ENCODE results near the gene DMRTB1.

The DMRTB1 gene

DNA sequence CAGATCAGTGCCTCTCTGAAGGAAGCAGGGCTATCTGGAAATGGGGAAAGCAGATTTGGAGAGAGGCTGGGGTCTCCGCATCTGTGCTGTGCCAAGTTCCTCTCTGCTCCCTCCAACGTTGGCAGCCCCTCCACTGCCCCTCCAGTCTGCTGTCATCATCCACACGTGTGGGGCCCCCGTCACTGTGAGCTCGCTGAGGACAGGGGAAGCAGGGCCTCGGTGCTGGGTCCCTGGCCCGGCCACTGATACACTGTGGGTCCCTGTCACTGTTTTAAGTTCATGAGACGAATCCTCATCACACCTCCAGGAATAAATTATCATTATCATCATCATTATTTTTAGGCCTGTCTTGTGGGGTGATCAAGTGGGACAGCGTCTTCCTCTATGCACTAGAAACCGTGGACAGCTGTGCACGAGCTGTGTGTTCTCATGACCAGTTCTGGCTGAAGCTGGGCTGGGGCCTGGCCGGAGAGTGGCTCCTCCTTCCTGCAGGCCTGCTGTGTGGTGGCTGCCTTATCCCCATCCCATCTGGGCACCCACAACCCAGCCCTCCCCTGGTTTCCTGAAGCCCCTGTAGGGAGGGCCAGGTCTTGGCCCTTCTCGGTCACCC is 52.2 kb downstream of the DMRTB1 start:
- DNase-seq = no peak

GRCh38 chr1:53511933-53512806 is 53.0 kb downstream of the DMRTB1 start:
- no peak for DNase-seq

GRCh38 chr1:53512807-53513755 is 53.9 kb downstream of the DMRTB1 start:
- DNase-seq = no peak

DNA sequence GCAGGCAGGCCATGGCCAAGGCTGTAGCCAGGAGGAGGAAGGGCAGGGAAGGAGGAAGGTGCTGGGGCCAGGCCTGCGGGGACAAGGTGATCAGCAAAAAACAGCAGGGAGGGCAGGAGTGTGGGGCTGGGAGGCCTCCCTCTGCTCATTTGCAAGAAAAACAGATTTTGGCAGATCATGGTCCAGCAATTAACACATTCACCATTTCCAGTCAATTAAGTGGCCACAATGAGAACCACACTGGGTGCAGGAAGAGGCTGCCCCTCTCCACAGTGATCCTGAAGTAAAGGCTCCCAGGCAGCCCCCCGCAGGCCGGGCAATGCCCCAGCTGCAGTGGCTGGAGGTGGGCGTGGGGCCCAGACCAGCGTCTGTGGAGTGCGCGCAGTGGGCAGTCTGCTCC is 54.6 kb downstream of the DMRTB1 start:
- no peak for DNase-seq

GRCh38 chr1:53514436-53514835 is 55.2 kb downstream of the DMRTB1 start:
- no peak for DNase-seq

GRCh38 chr1:53516181-53516580 is 57.0 kb downstream of the DMRTB1 start:
- DNase-seq = no peak
